Spleen (tissue), 11 donors: ENCODE results near the gene RPS19BP1. TPM values are rescaled to one million over a fixed set of nuclear protein-coding genes. Genes with fewer than 3 reads are reported as not detected.

Experiments used
- DNase-seq: peaks from one replicate; pipeline ENCODE4 v3.0.0-alpha.2; 2020
- H3K27ac ChIP-seq, 8 donors: fragments of 200-600 bp; sonication (generic) in 7 of 8; 1 replicate in 4 of 8; 2 replicates in 4 of 8; pipeline versions ENCODE4 v1.5.0 to v1.8.0; 2016 to 2021; ENCODE audit warnings: inconsistent platforms in 4 of 8, mild to moderate bottlenecking in 4 of 8, moderate library complexity in 1 of 8
- H3K27me3 ChIP-seq, 7 donors: fragments of 200-600 bp; sonication (generic) in 6 of 7; replicated peaks in 1 of 7; 1 replicate in 4 of 7; 2 replicates in 3 of 7; pipeline versions ENCODE4 v1.5.0 to v1.8.0; 2016 to 2021; ENCODE audit warnings: inconsistent platforms in 3 of 7, mild to moderate bottlenecking in 1 of 7
- H3K36me3 ChIP-seq, 6 donors: fragments of 200-600 bp; sonication (generic) in 5 of 6; 1 replicate in 4 of 6; 2 replicates in 2 of 6; pipeline versions ENCODE4 v1.5.0 to v1.8.0; 2016 to 2021; ENCODE audit warnings: inconsistent platforms in 2 of 6
- H3K4me1 ChIP-seq, 6 donors: fragments of 200-600 bp; sonication (generic) in 5 of 6; 1 replicate in 3 of 6; 2 replicates in 3 of 6; pipeline versions ENCODE4 v1.5.0 to v1.8.0; 2016 to 2021; ENCODE audit warnings: inconsistent platforms in 3 of 6
- H3K4me3 ChIP-seq, 8 donors: fragments of 200-600 bp; sonication (generic) in 7 of 8; 1 replicate in 4 of 8; 2 replicates in 4 of 8; pipeline versions ENCODE4 v1.5.0 to v1.8.0; 2016 to 2021; ENCODE audit warnings: inconsistent platforms in 4 of 8, mild to moderate bottlenecking in 4 of 8, moderate library complexity in 2 of 8
- H3K9me3 ChIP-seq, 8 donors: fragments of 200-600 bp; sonication (generic) in 7 of 8; 1 replicate in 4 of 8; 2 replicates in 4 of 8; pipeline versions ENCODE4 v1.5.0 to v1.8.0; 2016 to 2021; ENCODE audit warnings: inconsistent platforms in 4 of 8
- CTCF ChIP-seq, 11 experiments: fragments of 200-600 bp in 7 of 11; fragments of 450-650 bp in 4 of 11; sonication (generic) in 4 of 11; IDR thresholded peaks in 8 of 11; conservative IDR thresholded peaks in 3 of 11; 1 replicate in 7 of 11; 2 replicates in 4 of 11; pipeline versions ENCODE4 v1.4.0 to v1.8.0; 2016 to 2021; ENCODE audit warnings: antibody characterized with exemption in 11 of 11, inconsistent platforms in 4 of 11, mild to moderate bottlenecking in 1 of 11
- POLR2A ChIP-seq, 3 donors: fragments of 450-650 bp; IDR thresholded peaks; one replicate each; pipeline ENCODE4 v1.5.1; 2017; ENCODE audit warnings: antibody characterized with exemption in 3 of 3, mild to moderate bottlenecking in 1 of 3
- POLR2AphosphoS5 ChIP-seq, 3 donors: sonication (generic); formaldehyde crosslinking; IDR thresholded peaks; one replicate each; pipeline ENCODE4 v1.5.1; 2017; ENCODE audit warnings: antibody characterized with exemption in 3 of 3
- WGBS, 5 donors: extraction: QIAGEN DNeasy Blood & Tissue Kit in 3 of 5; methylation state at CpG; one replicate each; pipeline versions ENCODE4 v1.1.5 to v1.1.7; 2013 to 2018; 5-methylcytosine and 5-hydroxymethylcytosine counted together
- intact Hi-C: fragments of 100-400 bp; cut with DNase I; formaldehyde crosslinking; loops from one replicate; pipeline ENCODE4 v1.15.0; 2023; ENCODE audit warnings: low total_unique reads
- polyA plus RNA-seq, 3 donors: library from polyadenylated mRNA; stranded (reverse); fragments of 200-250 nt; gene quantifications; one replicate each; pipeline ENCODE4 v1.2.1, GENCODE V29; 2013
- total RNA-seq, 7 donors: library from RNA; depleted of rRNA in 3 of 7; stranded (reverse); fragments of >200 nt in 3 of 7; fragmentation: NEBNext Ultra II Directional in 4 of 7; extraction: Animal tissue kit (Norgen Biotek cat#: 25700) in 4 of 7; gene quantifications; one replicate each; pipeline versions ENCODE4 v1.1.0 to v1.2.1, GENCODE V29; 2016 to 2021
- donor health status: healthy with polysubstance abuse.
- donor health status: DM: no; HTN: no; CAD: no; lungs with moderate emphysema.
- donor health status: DM: no; HTN: no; CAD: no.
- donor health status: Bipolar disorder and iron deficiency.
- donor health status: healthy.
- donor health status: DM: no; HTN: no; CAD: no.
- donor health status: DM: yes; HTN: yes; CAD: no.

The RPS19BP1 gene
- total and polyA plus RNA-seq, 10 donors, result 55.8 to 210 (median 96.6) TPM

DNA sequence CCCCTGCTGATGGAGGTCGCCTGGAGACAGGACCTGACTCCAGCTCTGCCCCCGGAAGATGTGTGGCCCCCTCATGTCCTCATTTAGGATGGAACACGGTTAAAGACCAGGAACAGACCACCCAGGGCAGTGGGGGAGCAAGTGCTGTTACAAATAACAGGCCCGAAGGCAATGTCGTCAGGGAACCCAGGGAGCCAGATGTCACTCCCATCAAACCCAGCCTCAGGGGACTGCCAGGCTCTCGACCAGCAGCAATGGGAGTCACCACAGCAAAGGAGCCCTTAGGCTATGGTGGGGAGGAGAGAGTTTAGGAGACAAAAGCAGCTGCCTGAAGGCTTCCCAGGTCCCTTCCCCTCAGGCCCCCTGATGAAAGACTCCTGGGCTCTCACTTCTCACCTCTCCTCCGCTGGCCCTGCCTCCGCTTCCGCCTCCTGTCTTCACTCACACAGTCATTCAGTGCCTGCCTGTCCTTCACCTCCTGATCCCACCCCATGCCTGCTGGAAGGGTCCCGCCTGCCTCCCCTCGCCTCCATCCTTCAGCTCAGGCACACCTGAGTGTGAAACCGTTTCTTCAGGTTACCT, 4.4 kb downstream of the RPS19BP1 start:
- Histone ChIP-seq H3K27me3 (no peaks in the 10 kb centered on the region), H3K36me3 (peaks cover 3 to 78% (median 37%) of the 10 kb centered on the region in 6 donors), H3K4me3 (peak overlapping the region in 5 of 8 donors; percentile 8 to 64 (median 27)), H3K9me3 (no peaks in the 10 kb centered on the region), H3K27ac (peak overlapping the region; percentile 51 to 99 (median 80)), H3K4me1 (peaks cover 73 to 96% (median 94%) of the 10 kb centered on the region in 6 donors)
- intact Hi-C loops, result loop anchor here (5.0 kb wide), 1 partner anchor 36 kb away; no protein-coding TSS in a partner anchor
- WGBS, 5 donors, result 60 to 81% (median 72%) methylated on average over 10 to 12 of the region's 12 CpGs
- TF ChIP-seq POLR2AphosphoS5 (IDR thresholded peaks at IDR 0.05) (peak in 2 of 3 donors; percentile 34 to 61), CTCF (IDR thresholded peaks at IDR 0.05 in 8 of 11, conservative IDR thresholded peaks at IDR 0.05 in 3 of 11) (no peak)
- DNase-seq, result peak; percentile 84

GRCh38 chr22:39527481-39527961, 5.0 kb downstream of the RPS19BP1 start:
- peak in 1 of 3 donors; percentile 24 for TF ChIP-seq POLR2AphosphoS5 (IDR thresholded peaks at IDR 0.05)
- no peak for TF ChIP-seq CTCF (IDR thresholded peaks at IDR 0.05 in 8 of 11, conservative IDR thresholded peaks at IDR 0.05 in 3 of 11)
- Histone ChIP-seq H3K4me3 (peak overlapping the region in 1 of 8 donors; percentile 64), H3K27me3 (no peaks in the 10 kb centered on the region), H3K9me3 (no peaks in the 10 kb centered on the region), H3K36me3 (peaks cover 3 to 84% (median 43%) of the 10 kb centered on the region in 6 donors), H3K27ac (peak overlapping the region; percentile 60 to 99 (median 78)), H3K4me1 (peaks cover 79 to 98% (median 96%) of the 10 kb centered on the region in 6 donors)
- DNase-seq, result no peak
- WGBS, 5 donors, result 45 to 62% (median 56%) methylated on average over 5 to 6 of the region's 6 CpGs
- intact Hi-C loops, result loop anchor here (5.0 kb wide), 1 partner anchor 35 kb away; no protein-coding TSS in a partner anchor

DNA sequence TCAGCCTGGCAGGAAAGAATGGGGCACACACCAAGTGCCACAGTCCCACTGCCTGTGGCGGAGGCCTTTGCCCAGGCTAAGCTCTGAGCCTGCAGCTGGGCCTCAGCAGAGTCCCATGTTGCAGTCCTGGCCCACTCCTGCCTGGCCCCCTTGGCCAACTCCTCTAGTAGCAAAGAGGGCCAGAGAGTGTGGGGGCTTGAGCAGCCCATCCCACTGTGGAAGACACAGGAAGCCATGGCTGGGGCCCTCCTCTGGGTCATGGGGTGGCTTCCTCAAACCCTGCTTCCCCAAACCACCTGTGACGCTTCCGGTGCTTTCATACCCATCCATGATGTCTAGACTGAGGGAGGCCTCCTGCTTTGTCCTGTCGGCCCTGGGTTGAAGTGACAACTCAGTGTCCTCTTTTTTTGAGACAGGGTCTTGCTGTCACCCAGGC, 5.8 kb downstream of the RPS19BP1 start:
- intact Hi-C loops, result loop anchor here (5.0 kb wide), 1 partner anchor 34 kb away; no protein-coding TSS in a partner anchor
- peak; percentile 85 for DNase-seq
- 21 to 50% (median 33%) methylated on average over 3 to 4 of the region's 4 CpGs for WGBS, 5 donors
- Histone ChIP-seq H3K36me3 (peaks cover 3 to 92% (median 51%) of the 10 kb centered on the region in 6 donors), H3K27me3 (no peaks in the 10 kb centered on the region), H3K9me3 (no peaks in the 10 kb centered on the region), H3K4me3 (peak overlapping the region in 1 of 8 donors; percentile 64), H3K27ac (peak overlapping the region; percentile 20 to 99 (median 78)), H3K4me1 (peaks cover 84 to 100% (median 100%) of the 10 kb centered on the region in 6 donors)
- peak; percentile 49 to 71 (median 62) for TF ChIP-seq POLR2AphosphoS5 (IDR thresholded peaks at IDR 0.05)
- TF ChIP-seq POLR2A (IDR thresholded peaks at IDR 0.05), result no peak
- TF ChIP-seq CTCF (IDR thresholded peaks at IDR 0.05 in 8 of 11, conservative IDR thresholded peaks at IDR 0.05 in 3 of 11), result no peak

GRCh38 chr22:39525658-39525975, 6.9 kb downstream of the RPS19BP1 start:
- WGBS, 5 donors, result 61 to 86% (median 69%) methylated on average over 4 of the region's 4 CpGs
- H3K27ac ChIP-seq, result peak overlapping the region in 7 of 8 donors; percentile 43 to 99 (median 75)
- no peak overlapping the region for H3K4me3 ChIP-seq
- peak in 2 of 3 donors; percentile 30 to 36 for TF ChIP-seq POLR2AphosphoS5 (IDR thresholded peaks at IDR 0.05)
- TF ChIP-seq CTCF (IDR thresholded peaks at IDR 0.05 in 8 of 11, conservative IDR thresholded peaks at IDR 0.05 in 3 of 11), result no peak
- TF ChIP-seq POLR2A (IDR thresholded peaks at IDR 0.05), result no peak
- H3K36me3 ChIP-seq, result peaks cover 3 to 92% (median 58%) of the 10 kb centered on the region in 6 donors
- intact Hi-C loops, result loop anchor here (5.0 kb wide), 1 partner anchor 33 kb away; no protein-coding TSS in a partner anchor
- H3K27me3 ChIP-seq, result no peaks in the 10 kb centered on the region
- H3K4me1 ChIP-seq, result peaks cover 77 to 98% (median 97%) of the 10 kb centered on the region in 6 donors
- DNase-seq, result no peak
- H3K9me3 ChIP-seq, result no peaks in the 10 kb centered on the region
